HCT116 (cell line): ENCODE data around the gene NDUFV3.
"Not testable (repeated sequence)": the region's sequence is repeated elsewhere in the genome, so short reads cannot be mapped to it uniquely, and the experiment has no call there.

Experiments
- ATF3 ChIP-seq: IDR thresholded peaks from 2 replicates; pipeline ENCODE4 v1.6.1; 2012
- CEBPB ChIP-seq: IDR thresholded peaks from 2 replicates; pipeline ENCODE4 v1.6.1; 2012; ENCODE audit warnings: low read depth
- CTCF ChIP-seq, 3 experiments: fragments of 200-600 bp in 1 of 3; sonication (generic) in 1 of 3; IDR thresholded peaks in 2 of 3; conservative IDR thresholded peaks in 1 of 3; 2 replicates each; pipeline ENCODE4 v1.5.1; 2012 to 2017; ENCODE audit warnings: low read depth in 2 of 3, low read length in 2 of 3, antibody characterized with exemption in 1 of 3, borderline replicate concordance in 1 of 3, control low read depth in 1 of 3, mild to moderate bottlenecking in 1 of 3, mixed read lengths in 1 of 3, mixed run types in 1 of 3, moderate library complexity in 1 of 3; ENCODE audit not compliant: insufficient read depth in 1 of 3
- ELF1 ChIP-seq: IDR thresholded peaks from 2 replicates; pipeline ENCODE4 v1.6.1; 2012; ENCODE audit warnings: low read depth, borderline replicate concordance
- EZH2 ChIP-seq: fragments of 200-600 bp; sonication (generic); IDR thresholded peaks from 2 replicates; pipeline ENCODE4 v1.6.1; 2017; ENCODE audit warnings: antibody characterized with exemption, mixed run types
- JUND ChIP-seq: IDR thresholded peaks from 2 replicates; pipeline ENCODE4 v1.6.1; 2012
- POLR2A ChIP-seq: IDR thresholded peaks from 2 replicates; pipeline ENCODE4 v1.7.0; 2011; ENCODE audit warnings: borderline replicate concordance; ENCODE audit not compliant: insufficient read depth, insufficient read length; ENCODE audit errors: extremely low read depth
- POLR2AphosphoS5 ChIP-seq: IDR thresholded peaks from 2 replicates; pipeline ENCODE4 v1.6.1; 2011; ENCODE audit warnings: mild to moderate bottlenecking, low read depth, low read length, moderate library complexity
- RAD21 ChIP-seq: IDR thresholded peaks from 2 replicates; pipeline ENCODE4 v1.6.1; 2012; ENCODE audit warnings: low read depth, mild to moderate bottlenecking
- REST ChIP-seq: IDR thresholded peaks from 2 replicates; pipeline ENCODE4 v1.6.1; 2012; ENCODE audit warnings: low read depth
- TCF7L2 ChIP-seq: IDR thresholded peaks from 2 replicates; pipeline ENCODE4 v1.7.0; 2011; ENCODE audit warnings: borderline replicate concordance, inconsistent platforms; ENCODE audit not compliant: insufficient read depth, insufficient read length; ENCODE audit errors: extremely low read depth
- YY1 ChIP-seq: IDR thresholded peaks from 2 replicates; pipeline ENCODE4 v1.6.1; 2011; ENCODE audit warnings: low read length, low read depth, moderate library complexity, mild to moderate bottlenecking; ENCODE audit not compliant: insufficient replicate concordance; ENCODE audit errors: extremely low read depth
- ZBTB33 ChIP-seq: IDR thresholded peaks from 2 replicates; pipeline ENCODE4 v1.6.1; 2011; ENCODE audit warnings: mild to moderate bottlenecking, low read length, moderate library complexity; ENCODE audit not compliant: insufficient replicate concordance; ENCODE audit errors: extremely low read depth
- ZNF274 ChIP-seq: fragments of 200-500 bp; sonication (Bioruptor generic); IDR thresholded peaks from 2 replicates; pipeline ENCODE4 v1.6.1; 2014; ENCODE audit warnings: mild to moderate bottlenecking, low read depth, low read length, inconsistent platforms

GRCh38 chr21:42958122-42958521 is 65.0 kb downstream of the NDUFV3 start:
- not testable (repeated sequence) for TF ChIP-seq CTCF (IDR thresholded peaks at IDR 0.05 in 2 of 3, conservative IDR thresholded peaks at IDR 0.05 in 1 of 3; ENCODE audit: borderline replicate concordance in 1 of 3, insufficient read depth in 1 of 3, low read depth in 2 of 3, low read length in 2 of 3); REST; ATF3; POLR2A; TCF7L2; YY1; JUND; ELF1; ZNF274; CEBPB; ZBTB33; RAD21; POLR2AphosphoS5; EZH2
